ENCODE measurements around the gene NFATC2.

Gene NFATC2

GRCh38 chr20:51425347-51426106 lies 117.0 kb downstream of the NFATC2 start:
- POLR2A ChIA-PET = no interaction called here
- TF ChIP-seq ZNF384 (IDR thresholded peaks at IDR 0.05) = no peak
- TF ChIP-seq PKNOX1 (IDR thresholded peaks at IDR 0.05) = no peak
- TF ChIP-seq SUZ12 (IDR thresholded peaks at IDR 0.05) = no peak
- TF ChIP-seq NFRKB (IDR thresholded peaks at IDR 0.05) = no peak
- TF ChIP-seq ELF4 (IDR thresholded peaks at IDR 0.05) = no peak
- TF ChIP-seq FOXM1 (IDR thresholded peaks at IDR 0.05; ENCODE audit: borderline replicate concordance) = no peak
- no peak for TF ChIP-seq SP1 (IDR thresholded peaks at IDR 0.05)
- no peak for TF ChIP-seq BHLHE40 (IDR thresholded peaks at IDR 0.05; ENCODE audit: borderline replicate concordance)
- no peak for TF ChIP-seq HDGF (IDR thresholded peaks at IDR 0.05; ENCODE audit: borderline replicate concordance)
- no peak for TF ChIP-seq LEF1 (IDR thresholded peaks at IDR 0.05; ENCODE audit: borderline replicate concordance)
- TF ChIP-seq FOXA1 (IDR thresholded peaks at IDR 0.05) = no peak
- TF ChIP-seq ARNT (IDR thresholded peaks at IDR 0.05) = no peak
- no peak for TF ChIP-seq TARDBP (IDR thresholded peaks at IDR 0.05)
- CTCF ChIA-PET = no interaction called here
- no peak for DNase-seq (ENCODE audit: extremely low spot score)

DNA sequence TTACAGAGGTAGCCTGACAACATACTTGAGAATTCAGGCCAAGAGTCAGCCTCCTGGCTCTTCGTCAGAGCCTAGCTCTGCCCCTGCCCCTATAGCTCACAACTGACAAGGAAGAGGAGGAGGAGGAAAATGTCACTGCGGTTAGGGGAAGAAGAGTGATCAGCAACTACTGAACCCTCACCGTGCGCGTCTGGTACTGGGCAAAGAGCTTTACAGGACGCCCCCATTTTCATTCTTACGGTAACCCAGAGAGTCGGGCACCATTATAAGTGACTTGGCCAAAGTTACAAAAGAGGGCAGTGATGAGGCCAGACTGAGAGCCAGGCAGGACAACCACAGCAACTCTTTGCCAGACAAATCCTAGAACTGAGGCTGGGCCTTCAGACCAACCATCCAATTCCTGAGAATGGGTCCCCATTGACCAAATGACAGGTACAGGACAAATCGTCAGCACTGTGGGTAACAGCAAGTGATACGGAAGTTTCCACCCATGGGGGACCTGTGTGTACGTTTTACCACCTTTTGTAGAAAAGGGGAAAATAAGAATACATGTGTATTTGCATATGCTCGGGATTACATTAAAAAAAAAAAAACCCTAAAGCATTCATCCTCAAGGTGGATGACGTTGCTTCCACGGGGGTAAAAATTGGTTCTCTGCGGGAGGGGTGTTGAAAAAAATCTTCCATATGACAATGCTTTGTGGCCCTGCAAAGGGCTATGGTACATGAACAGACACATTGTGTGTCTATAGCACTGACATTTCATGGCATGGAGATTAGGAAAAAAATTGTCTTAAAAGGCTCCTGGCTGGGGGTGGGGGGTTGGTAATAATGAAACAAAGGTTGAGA lies 118.0 kb downstream of the NFATC2 start:
- no peak for TF ChIP-seq HDGF (IDR thresholded peaks at IDR 0.05; ENCODE audit: borderline replicate concordance)
- TF ChIP-seq TARDBP (IDR thresholded peaks at IDR 0.05) = no peak
- TF ChIP-seq ZNF384 (IDR thresholded peaks at IDR 0.05) = no peak
- no peak for TF ChIP-seq PKNOX1 (IDR thresholded peaks at IDR 0.05)
- no peak for TF ChIP-seq FOXM1 (IDR thresholded peaks at IDR 0.05; ENCODE audit: borderline replicate concordance)
- no peak for TF ChIP-seq ARNT (IDR thresholded peaks at IDR 0.05)
- TF ChIP-seq CTBP1 (IDR thresholded peaks at IDR 0.05; ENCODE audit: borderline replicate concordance) = no peak
- TF ChIP-seq FOXK2 (IDR thresholded peaks at IDR 0.05) = no peak
- TF ChIP-seq SP1 (IDR thresholded peaks at IDR 0.05) = no peak
- no peak for TF ChIP-seq L3MBTL2 (conservative IDR thresholded peaks at IDR 0.05)
- TF ChIP-seq BHLHE40 (IDR thresholded peaks at IDR 0.05; ENCODE audit: borderline replicate concordance) = no peak
- no peak for TF ChIP-seq FOXA1 (IDR thresholded peaks at IDR 0.05)
- POLR2A ChIA-PET = no interaction called here
- DNase-seq (ENCODE audit: extremely low spot score) = no peak
- CTCF ChIA-PET = no interaction called here

DNA sequence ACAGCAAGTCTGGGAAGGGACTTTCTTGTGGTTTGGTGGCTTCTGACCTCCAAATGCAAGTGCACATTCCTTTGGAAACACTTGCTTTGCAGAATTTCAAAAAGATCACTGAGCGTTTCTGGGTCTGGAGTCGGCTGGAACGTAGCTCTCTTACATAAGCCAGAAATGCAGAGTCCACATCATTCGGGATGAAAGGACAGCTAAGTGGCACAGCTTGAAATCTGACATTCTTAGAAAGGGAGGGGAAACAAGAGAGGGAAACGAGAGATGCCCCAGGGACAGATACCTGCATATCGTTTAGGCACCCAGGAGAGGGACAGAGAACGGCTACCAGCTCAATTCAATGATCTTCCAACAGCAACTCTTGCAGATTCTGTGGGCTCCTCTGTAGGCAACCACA lies 118.7 kb downstream of the NFATC2 start:
- ChIA-PET POLR2A (no interaction called here), CTCF (no interaction called here)
- DNase-seq (ENCODE audit: extremely low spot score) = no peak
- no peak for TF ChIP-seq LEF1 (IDR thresholded peaks at IDR 0.05; ENCODE audit: borderline replicate concordance)
- no peak for TF ChIP-seq L3MBTL2 (conservative IDR thresholded peaks at IDR 0.05)
- no peak for TF ChIP-seq SP1 (IDR thresholded peaks at IDR 0.05)
- TF ChIP-seq FOXA1 (IDR thresholded peaks at IDR 0.05) = no peak
- TF ChIP-seq HDGF (IDR thresholded peaks at IDR 0.05; ENCODE audit: borderline replicate concordance) = no peak
- TF ChIP-seq ARNT (IDR thresholded peaks at IDR 0.05) = no peak
- no peak for TF ChIP-seq TARDBP (IDR thresholded peaks at IDR 0.05)
- no peak for TF ChIP-seq NFRKB (IDR thresholded peaks at IDR 0.05)
- no peak for TF ChIP-seq CTBP1 (IDR thresholded peaks at IDR 0.05; ENCODE audit: borderline replicate concordance)
- TF ChIP-seq BHLHE40 (IDR thresholded peaks at IDR 0.05; ENCODE audit: borderline replicate concordance) = no peak
- no peak for TF ChIP-seq ZNF384 (IDR thresholded peaks at IDR 0.05)
- TF ChIP-seq SUZ12 (IDR thresholded peaks at IDR 0.05) = no peak
- TF ChIP-seq ELF4 (IDR thresholded peaks at IDR 0.05) = no peak
- TF ChIP-seq PKNOX1 (IDR thresholded peaks at IDR 0.05) = no peak
- TF ChIP-seq FOXK2 (IDR thresholded peaks at IDR 0.05) = no peak
- no peak for TF ChIP-seq FOXM1 (IDR thresholded peaks at IDR 0.05; ENCODE audit: borderline replicate concordance)

DNA sequence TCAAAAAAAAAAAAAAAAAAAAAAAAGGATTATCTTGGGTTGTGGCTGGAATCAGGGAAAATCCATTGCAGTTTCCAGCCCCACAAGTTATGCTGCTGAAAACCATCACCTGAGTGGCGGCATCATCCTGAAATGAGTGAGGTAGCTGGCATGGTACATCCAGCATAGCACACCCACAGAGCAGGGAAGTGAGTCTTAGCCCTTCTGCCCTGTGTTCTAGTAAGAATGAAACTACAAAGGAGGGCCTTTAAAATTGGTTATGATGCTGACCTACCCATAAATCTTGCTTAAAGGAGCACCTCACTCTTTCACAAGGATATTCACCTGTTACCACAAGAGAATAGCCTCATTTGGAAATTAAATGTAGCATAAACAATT lies 119.2 kb downstream of the NFATC2 start:
- ChIA-PET POLR2A (no interaction called here), CTCF (no interaction called here)
- no peak for DNase-seq (ENCODE audit: extremely low spot score)
- TF ChIP-seq ZNF384 (IDR thresholded peaks at IDR 0.05) = no peak
- TF ChIP-seq ELF4 (IDR thresholded peaks at IDR 0.05) = no peak
- no peak for TF ChIP-seq ARNT (IDR thresholded peaks at IDR 0.05)
- no peak for TF ChIP-seq TARDBP (IDR thresholded peaks at IDR 0.05)
- no peak for TF ChIP-seq SUZ12 (IDR thresholded peaks at IDR 0.05)
- no peak for TF ChIP-seq CTBP1 (IDR thresholded peaks at IDR 0.05; ENCODE audit: borderline replicate concordance)
- no peak for TF ChIP-seq FOXK2 (IDR thresholded peaks at IDR 0.05)
- TF ChIP-seq SP1 (IDR thresholded peaks at IDR 0.05) = no peak
- no peak for TF ChIP-seq BHLHE40 (IDR thresholded peaks at IDR 0.05; ENCODE audit: borderline replicate concordance)

DNA sequence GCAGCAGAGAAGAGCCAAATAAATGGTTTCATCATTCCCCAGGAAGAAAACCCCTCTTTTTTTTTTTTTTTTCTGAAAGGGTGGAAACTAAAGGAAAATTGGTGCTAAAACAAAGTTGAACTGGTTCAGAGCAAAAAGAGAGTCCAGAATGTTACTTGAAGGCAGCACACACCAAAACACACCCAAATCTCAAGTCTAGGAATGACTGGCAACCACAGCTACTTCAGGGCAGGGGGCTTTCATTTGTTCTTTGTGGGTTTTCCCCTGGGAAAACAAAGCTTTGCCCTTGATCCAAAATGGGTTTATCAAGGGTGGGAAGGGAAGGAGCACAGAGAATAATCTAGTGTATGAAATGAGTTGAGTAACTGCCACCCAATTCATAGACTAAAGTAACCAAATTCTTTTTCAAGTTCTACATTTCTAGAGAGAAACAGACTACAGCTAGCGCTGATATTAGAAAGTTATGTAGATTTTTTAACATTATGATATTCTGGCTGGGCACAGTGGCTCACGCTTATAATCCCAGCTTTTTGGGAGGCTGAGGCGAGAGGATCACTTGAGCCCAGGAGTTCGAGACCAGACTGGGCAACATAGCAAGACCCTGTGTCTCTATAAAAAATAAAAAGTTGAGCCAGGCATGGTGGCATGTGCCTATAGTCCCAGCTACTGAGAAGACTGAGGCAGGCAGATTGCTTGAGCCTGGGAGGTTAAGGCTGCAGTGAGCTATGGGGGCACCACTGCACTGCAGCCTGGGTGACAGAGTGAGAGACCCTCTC lies 119.8 kb downstream of the NFATC2 start:
- POLR2A ChIA-PET = no interaction called here
- TF ChIP-seq FOXA1 (IDR thresholded peaks at IDR 0.05) = no peak
- no peak for TF ChIP-seq NFRKB (IDR thresholded peaks at IDR 0.05)
- TF ChIP-seq ARNT (IDR thresholded peaks at IDR 0.05) = no peak
- TF ChIP-seq CTBP1 (IDR thresholded peaks at IDR 0.05; ENCODE audit: borderline replicate concordance) = no peak
- TF ChIP-seq SP1 (IDR thresholded peaks at IDR 0.05) = no peak
- no peak for TF ChIP-seq L3MBTL2 (conservative IDR thresholded peaks at IDR 0.05)
- no peak for TF ChIP-seq TARDBP (IDR thresholded peaks at IDR 0.05)
- TF ChIP-seq BHLHE40 (IDR thresholded peaks at IDR 0.05; ENCODE audit: borderline replicate concordance) = no peak
- no peak for TF ChIP-seq FOXM1 (IDR thresholded peaks at IDR 0.05; ENCODE audit: borderline replicate concordance)
- TF ChIP-seq SUZ12 (IDR thresholded peaks at IDR 0.05) = no peak
- TF ChIP-seq PKNOX1 (IDR thresholded peaks at IDR 0.05) = no peak
- TF ChIP-seq ELF4 (IDR thresholded peaks at IDR 0.05) = no peak
- no peak for TF ChIP-seq LEF1 (IDR thresholded peaks at IDR 0.05; ENCODE audit: borderline replicate concordance)
- no peak for TF ChIP-seq FOXK2 (IDR thresholded peaks at IDR 0.05)
- CTCF ChIA-PET = no interaction called here
- DNase-seq (ENCODE audit: extremely low spot score) = no peak
